GM21619 (cell line): Measurements from ENCODE around the gene CHAMP1.

ENCODE experiments used
- ATAC-seq: cut with Tn5 transposase; IDR thresholded peaks from one replicate; pipeline ENCODE4 v1.9.1; 2021; ENCODE audit not compliant: unreplicated experiment

Gene CHAMP1, protein sequence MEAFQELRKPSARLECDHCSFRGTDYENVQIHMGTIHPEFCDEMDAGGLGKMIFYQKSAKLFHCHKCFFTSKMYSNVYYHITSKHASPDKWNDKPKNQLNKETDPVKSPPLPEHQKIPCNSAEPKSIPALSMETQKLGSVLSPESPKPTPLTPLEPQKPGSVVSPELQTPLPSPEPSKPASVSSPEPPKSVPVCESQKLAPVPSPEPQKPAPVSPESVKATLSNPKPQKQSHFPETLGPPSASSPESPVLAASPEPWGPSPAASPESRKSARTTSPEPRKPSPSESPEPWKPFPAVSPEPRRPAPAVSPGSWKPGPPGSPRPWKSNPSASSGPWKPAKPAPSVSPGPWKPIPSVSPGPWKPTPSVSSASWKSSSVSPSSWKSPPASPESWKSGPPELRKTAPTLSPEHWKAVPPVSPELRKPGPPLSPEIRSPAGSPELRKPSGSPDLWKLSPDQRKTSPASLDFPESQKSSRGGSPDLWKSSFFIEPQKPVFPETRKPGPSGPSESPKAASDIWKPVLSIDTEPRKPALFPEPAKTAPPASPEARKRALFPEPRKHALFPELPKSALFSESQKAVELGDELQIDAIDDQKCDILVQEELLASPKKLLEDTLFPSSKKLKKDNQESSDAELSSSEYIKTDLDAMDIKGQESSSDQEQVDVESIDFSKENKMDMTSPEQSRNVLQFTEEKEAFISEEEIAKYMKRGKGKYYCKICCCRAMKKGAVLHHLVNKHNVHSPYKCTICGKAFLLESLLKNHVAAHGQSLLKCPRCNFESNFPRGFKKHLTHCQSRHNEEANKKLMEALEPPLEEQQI

DNA sequence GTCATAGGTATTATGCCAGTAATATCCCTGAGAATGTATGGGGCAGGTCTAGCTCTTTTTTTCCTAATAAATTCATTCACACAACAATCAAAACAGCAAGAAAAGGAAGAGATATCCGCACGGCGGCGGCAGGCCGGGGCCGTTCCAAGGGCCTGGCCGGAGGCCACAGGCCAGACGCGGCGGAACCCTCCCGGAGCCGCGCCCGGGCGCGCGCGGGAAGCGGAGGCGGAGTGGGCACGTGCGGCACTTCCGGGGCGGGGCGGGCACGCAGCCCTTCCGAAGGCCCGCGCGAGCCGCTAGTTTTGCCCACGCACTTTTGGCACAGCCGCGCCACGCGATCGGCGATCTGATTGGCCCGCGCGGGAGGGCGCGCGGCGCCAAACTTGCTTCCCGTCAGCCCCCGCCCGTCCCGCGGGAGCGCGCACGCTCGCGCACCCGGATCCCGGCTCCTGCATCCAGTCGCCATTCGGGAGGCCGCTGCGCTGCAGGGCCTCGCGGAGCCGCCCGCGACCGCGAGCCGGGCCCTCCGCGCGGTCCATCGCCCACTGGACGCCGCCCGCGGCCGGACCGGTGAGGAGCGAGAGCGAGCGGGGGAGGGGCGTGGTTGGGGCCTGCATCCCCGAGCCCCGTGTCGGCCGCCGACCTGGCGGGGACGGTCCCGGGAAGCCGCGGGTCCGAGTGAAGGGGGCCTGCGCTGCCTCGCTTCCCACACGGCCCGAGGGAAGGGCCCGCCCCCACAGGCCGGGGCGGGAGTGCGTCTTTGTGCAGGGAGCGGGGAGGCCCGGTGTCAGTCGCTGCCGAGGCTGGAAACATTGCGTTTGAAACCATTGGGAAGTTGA lies at the start of gene CHAMP1:
CHAMP1 (plus strand) TSS at position 430 of the 839 bp plus-strand sequence. CDS start 9,340 bp downstream, outside the sequence.
- ATAC-seq, result peak; percentile 75

GRCh38 chr13:114264886-114265611 lies 49.3 kb upstream of the CHAMP1 start:
- ATAC-seq, result no peak

GRCh38 chr13:114266241-114266640 lies 48.1 kb upstream of the CHAMP1 start:
- no peak for ATAC-seq

DNA sequence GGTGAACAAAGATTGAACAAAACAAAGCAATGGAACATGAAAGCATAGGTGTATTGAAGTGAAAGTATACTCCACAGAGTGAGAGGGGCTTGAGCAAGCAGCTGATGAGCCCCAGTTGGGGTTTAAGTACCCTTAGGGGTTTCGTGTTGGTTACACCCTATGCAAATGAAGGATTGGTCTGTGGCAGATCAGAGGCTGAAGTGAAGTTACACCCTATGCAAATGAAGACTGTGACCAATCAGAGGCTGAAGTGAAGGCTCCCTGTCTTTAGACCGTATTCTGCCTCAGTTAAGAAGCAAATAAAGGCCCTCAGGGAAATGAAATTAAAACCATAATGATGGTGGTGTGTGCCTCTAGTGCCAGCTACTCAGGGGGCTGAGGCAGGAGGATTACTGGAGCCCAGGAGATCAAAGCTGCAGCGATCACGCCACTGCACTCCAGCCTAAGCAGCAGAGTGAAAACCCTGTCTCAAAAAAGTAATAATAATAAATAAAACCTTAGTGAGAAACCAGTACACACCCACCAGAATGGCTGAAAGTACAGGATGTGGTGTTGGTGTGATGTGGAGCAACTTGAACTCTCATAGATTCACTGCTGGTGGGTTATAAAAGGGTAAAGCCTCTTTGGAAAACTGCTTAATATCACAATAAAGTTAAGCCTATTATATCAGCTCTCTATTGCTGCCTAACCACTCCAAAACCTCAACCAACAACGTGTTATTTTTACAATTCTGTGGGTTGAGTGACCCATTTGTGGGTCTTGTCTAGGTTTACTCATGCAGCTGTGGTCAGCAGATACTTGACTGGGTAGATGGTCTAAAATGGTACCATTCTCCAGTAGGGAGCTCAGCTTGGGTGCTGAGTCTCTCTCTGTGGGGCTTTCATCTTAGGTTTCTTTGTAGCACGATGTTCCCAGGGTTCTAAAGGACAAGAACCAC lies 45.7 kb upstream of the CHAMP1 start:
- ATAC-seq, result no peak

DNA sequence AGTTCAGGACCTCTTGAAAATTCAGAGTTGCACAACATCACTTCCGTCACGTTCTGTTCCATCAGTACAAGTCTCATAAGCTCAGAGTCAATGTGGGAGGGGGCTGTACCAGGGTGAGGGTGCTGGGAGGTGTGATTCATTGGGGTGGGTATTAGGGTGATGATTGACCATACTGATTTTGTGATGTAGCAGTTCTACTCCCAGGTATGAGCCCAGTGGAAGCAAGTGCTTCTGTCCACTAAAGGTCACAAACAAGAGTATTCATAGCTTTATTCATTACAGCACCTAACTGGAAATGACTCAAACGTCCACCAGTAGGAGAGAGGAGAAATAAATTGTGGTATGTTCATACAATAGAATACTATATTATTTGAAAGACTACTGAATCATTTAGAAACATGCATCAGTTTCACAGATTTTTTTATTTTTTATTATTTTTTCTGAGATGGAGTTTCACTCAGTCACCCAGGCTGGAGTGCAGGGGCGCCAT lies 45.0 kb upstream of the CHAMP1 start:
- no peak for ATAC-seq

DNA sequence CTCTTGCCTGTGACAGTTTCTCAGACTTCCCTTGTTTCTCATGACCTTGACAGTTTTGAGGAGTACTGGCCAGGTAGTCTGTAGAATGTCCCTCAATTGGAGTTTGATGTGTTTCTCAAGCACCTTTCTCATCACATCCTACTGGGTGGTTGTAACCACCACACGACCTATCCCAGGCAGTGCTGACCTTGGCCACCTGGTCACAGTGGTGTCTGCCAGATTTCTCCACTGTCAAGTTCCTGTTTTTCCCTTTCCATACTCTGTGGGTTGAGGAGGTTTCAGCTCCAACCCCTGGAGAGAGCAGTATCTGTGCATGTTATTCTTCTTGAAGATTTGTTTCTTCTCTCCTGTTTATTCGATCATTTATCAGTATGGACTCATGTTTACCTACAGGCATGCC lies 41.3 kb upstream of the CHAMP1 start:
- ATAC-seq, result no peak

- no peak for ATAC-seq
Measured at GRCh38 chr13:114275304-114275703, 39.0 kb upstream of the CHAMP1 start.

- ATAC-seq, result no peak
Measured at GRCh38 chr13:114279146-114279545, 35.2 kb upstream of the CHAMP1 start.

DNA sequence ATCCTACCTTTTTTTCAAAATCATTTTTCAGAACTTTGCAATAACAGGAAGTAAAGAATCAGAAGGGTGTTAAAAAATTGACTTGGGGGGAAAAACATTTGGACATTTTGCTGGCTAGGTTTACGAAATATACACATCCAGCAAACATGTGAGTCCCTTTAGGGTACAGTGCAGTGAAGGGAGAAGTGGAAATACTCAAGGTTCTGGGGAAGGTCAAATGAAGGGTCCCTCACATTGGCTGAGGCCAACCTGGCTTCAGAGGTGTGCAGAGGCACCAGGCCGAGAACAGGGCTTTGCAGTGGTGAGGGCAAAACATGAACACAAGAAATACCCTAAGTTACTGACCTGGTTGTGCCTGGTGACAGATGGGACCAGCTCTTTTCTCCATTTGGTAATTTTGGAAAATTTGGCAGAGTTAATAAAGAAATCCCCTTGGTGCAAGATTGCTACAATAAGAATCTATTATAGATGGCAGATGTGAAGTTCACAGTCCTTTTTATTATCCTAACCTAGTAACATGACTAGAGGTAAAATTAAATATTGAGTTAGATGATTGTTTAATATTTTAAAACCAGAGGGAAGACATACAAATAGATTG lies 34.4 kb upstream of the CHAMP1 start:
- no peak for ATAC-seq

DNA sequence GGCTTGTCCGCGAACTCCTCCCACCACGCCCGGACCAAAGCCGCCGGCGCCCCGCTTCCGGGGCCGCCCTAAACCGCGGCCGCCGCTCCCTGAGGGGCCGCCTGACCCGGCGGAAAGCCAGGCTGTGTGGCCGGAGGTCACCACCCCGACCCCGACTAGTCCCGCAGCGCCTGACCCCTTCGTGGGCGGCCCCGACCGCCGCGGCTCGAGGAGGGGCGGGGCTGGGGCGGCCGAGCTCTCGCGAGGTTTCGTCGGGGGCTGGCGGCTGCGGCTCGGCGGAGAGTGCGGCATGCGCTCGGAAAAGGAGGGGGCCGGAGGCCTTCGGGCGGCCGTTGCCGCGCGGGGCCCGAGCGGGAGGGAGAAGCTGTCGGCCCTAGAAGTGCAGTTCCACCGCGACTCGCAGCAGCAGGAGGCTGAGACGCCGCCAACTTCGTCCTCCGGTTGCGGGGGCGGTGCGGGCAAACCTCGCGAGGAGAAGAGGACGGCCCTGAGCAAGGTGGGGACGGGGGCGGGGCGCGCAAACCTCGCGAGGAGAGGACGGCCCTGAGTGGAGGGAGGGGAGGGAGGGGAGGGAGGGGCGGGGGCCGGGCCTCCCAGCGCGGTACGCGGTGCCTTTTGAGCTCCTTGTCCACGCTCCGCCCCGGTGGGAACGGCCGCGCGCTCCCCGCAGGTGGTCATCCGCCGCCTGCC lies 32.8 kb upstream of the CHAMP1 start, which contains the start of gene UPF3A:
UPF3A (plus strand) TSS at position 251 of the 690 bp plus-strand sequence; CDS start at position 290, 39 bp downstream.
- ATAC-seq, result peak; percentile 63

DNA sequence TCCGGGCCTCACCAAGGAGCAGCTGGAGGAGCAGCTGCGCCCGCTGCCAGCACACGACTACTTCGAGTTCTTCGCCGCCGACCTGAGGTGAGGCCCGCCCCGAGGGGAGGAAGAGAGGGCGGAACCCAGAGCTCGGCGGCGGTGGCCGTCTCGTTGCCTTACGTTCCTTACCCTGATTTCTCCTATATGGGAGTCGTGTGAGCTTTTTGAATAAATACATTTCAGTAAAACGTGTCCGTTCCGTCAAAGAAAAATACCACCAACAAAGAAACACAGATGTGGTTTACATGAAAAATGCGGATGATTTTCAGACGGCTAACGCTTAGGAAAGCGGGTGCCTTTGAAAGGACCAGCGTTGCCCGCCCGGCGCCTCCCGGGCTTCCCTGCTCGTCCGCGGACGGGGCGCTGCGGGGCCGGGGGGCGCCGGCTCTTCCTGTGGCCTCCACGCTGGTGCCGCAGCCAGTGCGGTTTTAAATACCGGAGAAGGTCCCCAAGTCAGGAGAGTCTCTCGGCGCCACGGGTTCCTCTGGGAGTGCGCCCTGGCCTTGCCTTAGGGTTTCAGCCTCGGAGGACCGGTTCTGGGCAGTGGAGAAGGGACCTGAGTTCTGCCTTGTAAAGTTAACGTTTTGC lies 32.1 kb upstream of the CHAMP1 start:
- ATAC-seq, result peak; percentile 39

GRCh38 chr13:114283576-114283975 lies 30.7 kb upstream of the CHAMP1 start:
- ATAC-seq, result no peak

DNA sequence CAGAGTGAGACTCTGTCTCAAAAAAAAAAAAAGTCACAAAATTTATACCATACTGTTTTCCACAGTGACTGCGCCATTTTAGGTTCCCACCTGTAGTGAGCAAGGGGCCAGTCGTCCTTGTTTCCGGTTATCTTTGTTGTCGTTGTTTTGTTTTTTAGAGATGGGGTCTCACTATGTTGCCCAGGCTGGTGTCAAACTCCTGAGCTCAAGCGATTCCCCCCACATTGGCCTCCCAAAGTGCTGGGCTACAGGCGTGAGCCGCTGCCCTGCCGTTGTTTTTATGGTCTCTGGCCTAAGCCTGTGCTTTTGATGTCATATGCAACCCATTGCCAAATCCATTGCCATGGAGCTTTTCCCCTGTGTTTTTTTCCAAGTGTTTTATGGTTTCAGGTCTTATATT lies 29.6 kb upstream of the CHAMP1 start:
- ATAC-seq, result no peak

- no peak for ATAC-seq
Measured at GRCh38 chr13:114285166-114285808, 29.0 kb upstream of the CHAMP1 start.

DNA sequence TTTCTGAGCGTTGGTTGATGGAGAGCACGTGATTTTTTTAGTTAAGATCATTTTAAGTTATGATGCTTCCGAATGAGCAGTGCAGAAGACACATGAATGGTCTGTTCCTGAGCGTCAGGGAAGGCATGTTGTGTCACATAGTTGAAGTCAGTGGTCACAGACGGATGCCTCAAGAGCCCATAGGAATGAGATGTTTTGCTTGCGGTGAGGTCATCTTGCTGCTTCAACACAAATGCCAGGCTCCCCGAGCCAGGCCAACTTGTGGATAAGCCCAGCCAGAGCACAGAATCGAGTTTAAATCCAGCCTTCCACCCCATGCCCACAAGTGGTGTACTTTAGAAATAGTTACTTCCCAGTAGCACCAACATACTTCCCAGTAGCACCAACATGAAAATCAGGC lies 27.5 kb upstream of the CHAMP1 start:
- no peak for ATAC-seq

DNA sequence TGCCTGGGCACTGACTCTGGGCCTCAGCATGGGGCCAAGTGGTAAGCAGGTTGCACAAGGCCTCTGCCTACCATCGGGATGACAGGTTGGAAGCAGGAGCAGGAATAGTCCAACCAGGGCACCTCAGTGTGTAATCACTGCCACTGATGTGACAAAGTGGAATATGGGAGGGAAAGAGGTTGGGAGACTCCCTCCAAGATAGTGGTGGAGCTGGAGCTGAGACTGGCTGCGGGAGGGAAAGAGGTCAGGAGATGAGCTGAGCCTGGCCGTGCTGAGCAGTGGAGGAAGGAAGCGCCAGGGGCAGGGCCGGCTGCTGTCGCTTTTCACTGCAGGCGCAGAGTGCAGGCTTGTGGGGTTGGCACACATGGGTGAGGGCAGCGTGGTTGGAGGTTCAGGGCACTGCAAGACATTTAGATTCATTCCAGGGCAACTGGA lies 26.1 kb upstream of the CHAMP1 start:
- no peak for ATAC-seq

GRCh38 chr13:114296448-114296847 lies 17.9 kb upstream of the CHAMP1 start:
- ATAC-seq, result no peak
